Smooth muscle cell of the brain vasculature (primary cell): ENCODE measurements around the gene RBFOX2.
A peak's percentile ranks its signal among the peaks of the same experiment; 100 is the strongest.
"Not testable (repeated sequence)": the region's sequence is repeated elsewhere in the genome, so short reads cannot be mapped to it uniquely, and the experiment has no call there.

Source experiments
- DNase-seq: peaks from one replicate; pipeline ENCODE4 v3.0.0-alpha.2; 2012; ENCODE audit warnings: low read depth, low spot score

The RBFOX2 gene

GRCh38 chr22:36028646-36029405, at the start of gene RBFOX2:
TSS of gene RBFOX2 (minus strand) at chr22:36028824. CDS start at chr22:36028425, 399 bp downstream.
- peak; percentile 94 for DNase-seq

- DNase-seq, result no peak
These were observed 48.6 kb upstream of the RBFOX2 start for GRCh38 chr22:36077271-36077670.

GRCh38 chr22:36075724-36076123, 47.1 kb upstream of the RBFOX2 start:
- DNase-seq, result no peak

GRCh38 chr22:36075230-36075629, 46.6 kb upstream of the RBFOX2 start:
- no peak for DNase-seq

- DNase-seq, result no peak
These were observed 44.9 kb upstream of the RBFOX2 start for GRCh38 chr22:36073476-36073875.

- DNase-seq, result not testable (repeated sequence)
These were observed 42.0 kb upstream of the RBFOX2 start for GRCh38 chr22:36070645-36071044.

GRCh38 chr22:36069368-36069767, 40.7 kb upstream of the RBFOX2 start:
- DNase-seq, result no peak

- DNase-seq, result no peak
These were observed 40.2 kb upstream of the RBFOX2 start for GRCh38 chr22:36068776-36069344.

- DNase-seq, result no peak
These were observed 38.6 kb upstream of the RBFOX2 start for GRCh38 chr22:36067235-36067558.

GRCh38 chr22:36065775-36066544, 37.3 kb upstream of the RBFOX2 start:
- peak; percentile 93 for DNase-seq

GRCh38 chr22:36065462-36065774, 36.8 kb upstream of the RBFOX2 start:
- no peak for DNase-seq

- DNase-seq, result no peak
These were observed 35.7 kb upstream of the RBFOX2 start for GRCh38 chr22:36064358-36064757.

- DNase-seq, result no peak
These were observed 28.4 kb upstream of the RBFOX2 start for GRCh38 chr22:36056980-36057379.

- no peak for DNase-seq
These were observed 27.0 kb upstream of the RBFOX2 start for GRCh38 chr22:36055376-36056295.

GRCh38 chr22:36054446-36054845, 25.8 kb upstream of the RBFOX2 start:
- DNase-seq, result not testable (repeated sequence)

GRCh38 chr22:36053242-36054147, 24.9 kb upstream of the RBFOX2 start:
- DNase-seq, result no peak

- DNase-seq, result no peak
These were observed 23.9 kb upstream of the RBFOX2 start for GRCh38 chr22:36052505-36052941.

- DNase-seq, result no peak
These were observed 21.0 kb upstream of the RBFOX2 start for GRCh38 chr22:36049678-36049997.

- DNase-seq, result no peak
These were observed 20.5 kb upstream of the RBFOX2 start for GRCh38 chr22:36048911-36049677.

- not testable (repeated sequence) for DNase-seq
These were observed 15.9 kb upstream of the RBFOX2 start for GRCh38 chr22:36044517-36044916.
